Large intestine (tissue), 3 donors: ENCODE results near the gene ATF7IP2. TPM values are rescaled to one million over a fixed set of nuclear protein-coding genes. Genes with fewer than 3 reads are reported as not detected.

Experiments
- DNase-seq, 2 donors: peaks; one replicate each; pipeline versions ENCODE4 v3.0.0 to v3.0.0-alpha.2; 2013
- H3K27ac ChIP-seq: one replicate; pipeline ENCODE4 v1.5.1; 2013; ENCODE audit warnings: low read length
- H3K27me3 ChIP-seq: 2 replicates; pipeline ENCODE4 v1.6.1; 2013; ENCODE audit warnings: low read length; ENCODE audit not compliant: control insufficient read depth, insufficient read depth
- H3K36me3 ChIP-seq: 2 replicates; pipeline ENCODE4 v1.6.1; 2013; ENCODE audit warnings: low read length; ENCODE audit not compliant: control insufficient read depth, insufficient read depth
- H3K4me1 ChIP-seq: one replicate; pipeline ENCODE4 v1.6.1; 2013; ENCODE audit warnings: low read length; ENCODE audit not compliant: control insufficient read depth, insufficient read depth
- H3K4me3 ChIP-seq: one replicate; pipeline ENCODE4 v1.5.1; 2013; ENCODE audit warnings: low read length
- H3K9me3 ChIP-seq: one replicate; pipeline ENCODE4 v1.6.1; 2013; ENCODE audit warnings: mild to moderate bottlenecking, low read depth, low read length, moderate library complexity; ENCODE audit not compliant: control insufficient read depth
- WGBS: methylation state at CpG from one replicate; pipeline ENCODE4 v1.1.5; 2013; ENCODE audit warnings: low lambda C conversion rate; ENCODE audit not compliant: insufficient coverage; 5-methylcytosine and 5-hydroxymethylcytosine counted together
- polyA plus RNA-seq: library from polyadenylated mRNA; unstranded; fragments of 120-200 nt; gene quantifications from one replicate; pipeline ENCODE4 v1.2.1, GENCODE V29; 2013

The ATF7IP2 gene
- polyA plus RNA-seq, 1 donor: 52.9 TPM

GRCh38 chr16:10521681-10522274 is 135.9 kb downstream of the ATF7IP2 start:
- Histone ChIP-seq H3K9me3 (no peaks in the 10 kb centered on the region), H3K4me1 (no peaks in the 10 kb centered on the region), H3K36me3 (no peaks in the 10 kb centered on the region), H3K4me3 (no peak overlapping the region), H3K27ac (no peak overlapping the region), H3K27me3 (no peaks in the 10 kb centered on the region)
- WGBS: no CpG with 5 or more reads among the region's 9 CpGs
- peak; percentile 48 to 57 for DNase-seq

DNA sequence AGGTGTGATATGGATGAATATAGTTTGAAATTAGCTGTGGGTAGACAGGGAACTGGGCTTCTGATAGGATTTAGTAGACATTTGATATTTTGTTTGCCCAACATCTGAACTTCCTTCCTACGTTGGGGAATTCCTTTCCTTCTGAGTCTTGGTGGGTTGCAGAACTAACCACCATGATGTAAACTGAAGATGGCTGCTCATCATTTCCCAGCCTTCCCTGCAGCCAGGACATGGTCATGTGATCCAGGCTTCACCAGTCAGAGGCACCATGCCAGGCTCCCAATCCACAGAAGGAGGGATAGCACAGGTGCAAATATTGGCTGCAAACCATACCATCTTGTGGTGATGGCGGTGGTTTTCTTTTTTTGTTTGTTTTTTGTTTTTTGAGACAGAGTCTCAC is 137.1 kb downstream of the ATF7IP2 start:
- no peaks in the 10 kb centered on the region for H3K27me3 ChIP-seq
- H3K9me3 ChIP-seq: no peaks in the 10 kb centered on the region
- WGBS: no CpG with 5 or more reads among the region's 2 CpGs
- H3K27ac ChIP-seq: no peak overlapping the region
- no peak for DNase-seq
- no peaks in the 10 kb centered on the region for H3K36me3 ChIP-seq
- no peaks in the 10 kb centered on the region for H3K4me1 ChIP-seq
- no peak overlapping the region for H3K4me3 ChIP-seq

DNA sequence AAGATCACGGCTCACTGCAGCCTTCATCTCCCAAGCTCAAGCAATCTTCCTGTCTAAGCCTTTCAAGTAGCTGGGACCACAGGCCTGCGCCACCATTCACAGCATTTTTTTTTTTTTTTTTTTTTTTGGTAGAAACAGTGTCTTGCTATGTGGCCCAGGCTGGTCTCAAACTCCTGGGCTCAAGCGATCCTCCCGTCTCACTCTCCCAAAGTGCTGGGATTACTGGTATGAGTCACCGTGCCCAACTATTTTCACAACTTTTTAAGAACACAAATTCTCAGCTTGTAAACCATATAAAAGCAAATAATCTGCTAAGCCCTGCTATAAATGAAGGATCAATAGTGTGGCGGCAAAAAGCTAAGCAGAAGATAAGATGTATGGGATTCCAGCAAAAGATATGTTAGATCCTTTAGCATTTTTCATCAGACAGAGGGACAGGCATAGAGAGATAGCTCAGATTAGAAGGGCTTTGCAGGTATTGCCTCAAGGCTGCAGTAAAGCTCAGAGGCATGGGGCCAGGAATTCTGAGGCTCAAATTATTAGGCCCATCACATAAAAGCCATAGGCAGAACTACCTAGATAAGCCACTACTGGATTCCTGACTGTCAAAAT is 139.5 kb downstream of the ATF7IP2 start:
- DNase-seq: no peak
- no peaks in the 10 kb centered on the region for H3K27me3 ChIP-seq
- H3K36me3 ChIP-seq: no peaks in the 10 kb centered on the region
- H3K4me1 ChIP-seq: no peaks in the 10 kb centered on the region
- no peak overlapping the region for H3K27ac ChIP-seq
- no peaks in the 10 kb centered on the region for H3K9me3 ChIP-seq
- 60% methylated on average over 1 of the region's 6 CpGs for WGBS
- no peak overlapping the region for H3K4me3 ChIP-seq

DNA sequence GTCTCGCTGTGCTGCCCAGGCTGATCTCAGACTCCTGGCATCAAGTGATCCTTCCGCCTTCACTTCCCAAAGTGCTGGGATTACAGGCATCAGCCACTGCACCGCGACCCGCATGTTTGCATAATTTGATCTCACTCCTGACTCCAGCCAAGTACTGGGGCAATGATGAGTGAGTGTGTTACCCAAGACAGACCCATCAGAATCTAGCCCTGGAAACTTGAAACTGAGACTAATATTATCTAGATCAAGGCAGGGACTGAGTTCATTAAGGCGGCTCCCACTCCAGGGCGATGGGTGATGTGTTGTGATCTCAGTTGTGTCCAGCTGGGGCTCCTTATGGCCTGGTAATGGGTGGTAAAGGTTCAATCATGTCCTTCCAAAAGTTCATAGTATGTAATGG is 141.1 kb downstream of the ATF7IP2 start:
- H3K36me3 ChIP-seq: peaks cover 4% of the 10 kb centered on the region
- no peak for DNase-seq
- H3K4me1 ChIP-seq: no peaks in the 10 kb centered on the region
- H3K27ac ChIP-seq: no peak overlapping the region
- H3K4me3 ChIP-seq: no peak overlapping the region
- H3K27me3 ChIP-seq: no peaks in the 10 kb centered on the region
- H3K9me3 ChIP-seq: no peaks in the 10 kb centered on the region
- no CpG with 5 or more reads among the region's 7 CpGs for WGBS

- peaks cover 12% of the 10 kb centered on the region for H3K36me3 ChIP-seq
- 100% methylated on average over 1 of the region's 8 CpGs for WGBS
Measured at GRCh38 chr16:10528635-10529034, 142.8 kb downstream of the ATF7IP2 start.

GRCh38 chr16:10529895-10530669 is 144.2 kb downstream of the ATF7IP2 start:
- WGBS: no CpG with 5 or more reads among the region's 1 CpG
- Histone ChIP-seq H3K36me3 (peaks cover 14% of the 10 kb centered on the region), H3K9me3 (no peaks in the 10 kb centered on the region), H3K27ac (no peak overlapping the region), H3K4me1 (no peaks in the 10 kb centered on the region), H3K27me3 (no peaks in the 10 kb centered on the region), H3K4me3 (no peak overlapping the region)
- no peak for DNase-seq

More at GRCh38 chr16:10528635-10529034, 142.8 kb downstream of the ATF7IP2 start:
- H3K27ac ChIP-seq: no peak overlapping the region
- no peaks in the 10 kb centered on the region for H3K9me3 ChIP-seq
- H3K4me1 ChIP-seq: no peaks in the 10 kb centered on the region
- no peak for DNase-seq
- H3K4me3 ChIP-seq: no peak overlapping the region
- no peaks in the 10 kb centered on the region for H3K27me3 ChIP-seq

DNA sequence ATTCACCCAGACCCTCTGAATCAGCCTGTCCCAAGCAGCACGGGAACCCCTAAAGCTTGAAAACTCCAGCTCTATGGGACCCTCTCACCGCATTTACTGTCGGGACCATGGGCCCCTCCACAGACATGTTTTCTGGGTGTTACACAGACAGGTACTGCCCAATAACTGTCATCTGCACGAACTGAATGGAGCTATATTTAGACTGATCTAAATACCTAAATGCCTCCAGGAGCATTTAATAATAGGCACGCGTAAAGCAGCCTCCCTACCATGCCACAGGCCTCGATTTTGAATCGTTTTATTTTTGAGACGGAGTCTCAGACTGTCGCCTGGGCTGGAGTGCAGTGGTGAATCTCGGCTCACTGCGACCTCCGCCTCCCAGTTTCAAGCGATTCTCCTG is 144.8 kb downstream of the ATF7IP2 start:
- 71% methylated on average over 1 of the region's 14 CpGs for WGBS
- Histone ChIP-seq H3K27me3 (no peaks in the 10 kb centered on the region), H3K4me1 (no peaks in the 10 kb centered on the region), H3K4me3 (no peak overlapping the region), H3K36me3 (peaks cover 14% of the 10 kb centered on the region), H3K9me3 (no peaks in the 10 kb centered on the region), H3K27ac (no peak overlapping the region)
- DNase-seq: no peak

GRCh38 chr16:10531582-10531981 is 145.7 kb downstream of the ATF7IP2 start:
- Histone ChIP-seq H3K36me3 (peaks cover 14% of the 10 kb centered on the region), H3K4me3 (no peak overlapping the region), H3K27ac (no peak overlapping the region), H3K9me3 (no peaks in the 10 kb centered on the region), H3K27me3 (no peaks in the 10 kb centered on the region), H3K4me1 (no peaks in the 10 kb centered on the region)
- no peak for DNase-seq

Other genes starting within 250 kb of the ATF7IP2 start
- 0.10 TPM for gene GRIN2A, start 203.6 kb upstream of the ATF7IP2 start, polyA plus RNA-seq
- gene EMP2, start 194.5 kb downstream of the ATF7IP2 start, polyA plus RNA-seq: 17.0 TPM